OCI-LY1 (cell line): Measurements from ENCODE around the gene DYRK1B.

ENCODE experiments used
- H2AFZ ChIP-seq: fragments of 200-600 bp; sonication (generic), shearing (Covaris generic); 2 replicates; pipeline ENCODE4 v1.6.0; 2014; ENCODE audit warnings: antibody characterized with exemption, mild to moderate bottlenecking, low read length
- H3F3A ChIP-seq: fragments of 200-600 bp; sonication (generic), shearing (Covaris generic); 2 replicates; pipeline ENCODE4 v1.6.0; 2014; ENCODE audit warnings: mild to moderate bottlenecking, antibody characterized with exemption, low read length, moderate library complexity; ENCODE audit not compliant: insufficient read depth
- H3K27ac ChIP-seq: fragments of 200-600 bp; sonication (generic); 2 replicates; pipeline ENCODE4 v1.5.1; 2014; ENCODE audit warnings: low read length, mixed run types, mild to moderate bottlenecking, low read depth; ENCODE audit not compliant: poor library complexity, severe bottlenecking
- H3K27me3 ChIP-seq: fragments of 200-600 bp; sonication (generic); 2 replicates; pipeline ENCODE4 v1.6.0; 2014; ENCODE audit warnings: antibody characterized with exemption, mild to moderate bottlenecking, low read length, moderate library complexity; ENCODE audit not compliant: insufficient read depth
- H3K36me3 ChIP-seq: fragments of 200-600 bp; sonication (generic); 2 replicates; pipeline ENCODE4 v1.6.1; 2014; ENCODE audit warnings: mild to moderate bottlenecking, antibody characterized with exemption, low read length, moderate library complexity, mixed read lengths; ENCODE audit not compliant: insufficient read depth
- H3K4me1 ChIP-seq: fragments of 200-600 bp; sonication (generic); 2 replicates; pipeline ENCODE4 v1.5.1; 2014; ENCODE audit warnings: mild to moderate bottlenecking, low read length, moderate library complexity; ENCODE audit not compliant: insufficient read depth, severe bottlenecking
- H3K4me2 ChIP-seq: fragments of 200-600 bp; sonication (generic), shearing (Covaris generic); 2 replicates; pipeline ENCODE4 v1.6.1; 2014; ENCODE audit warnings: low read length
- H3K4me3 ChIP-seq: fragments of 200-600 bp; sonication (generic); 2 replicates; pipeline ENCODE4 v1.5.1; 2014; ENCODE audit warnings: low read length, low read depth, mild to moderate bottlenecking, mixed read lengths; ENCODE audit not compliant: poor library complexity, severe bottlenecking
- H3K79me2 ChIP-seq: fragments of 200-600 bp; shearing (Covaris generic); 2 replicates; pipeline ENCODE4 v1.6.1; 2016; ENCODE audit warnings: mixed run types, low read length, mixed read lengths; ENCODE audit not compliant: insufficient read depth
- H3K9ac ChIP-seq: fragments of 200-600 bp; sonication (generic), shearing (Covaris generic); 2 replicates; pipeline ENCODE4 v1.6.1; 2014; ENCODE audit warnings: mild to moderate bottlenecking, low read length, mixed read lengths
- H3K9me2 ChIP-seq: fragments of 200-600 bp; sonication (generic), shearing (Covaris generic); 2 replicates; pipeline ENCODE4 v1.6.1; 2014; ENCODE audit warnings: low read depth, mild to moderate bottlenecking, low read length, mixed read lengths
- H3K9me3 ChIP-seq: fragments of 200-600 bp; shearing (Covaris generic); 2 replicates; pipeline ENCODE4 v1.6.1; 2014; ENCODE audit warnings: low read length, mixed read lengths
- H4K20me1 ChIP-seq: fragments of 200-600 bp; sonication (generic), shearing (Covaris generic); 2 replicates; pipeline ENCODE4 v1.6.0; 2016; ENCODE audit warnings: mild to moderate bottlenecking, low read length; ENCODE audit not compliant: insufficient read depth
- EZH2 ChIP-seq: fragments of 200-600 bp; sonication (generic), shearing (Covaris generic); IDR thresholded peaks from 2 replicates; pipeline ENCODE4 v1.8.0; 2017; ENCODE audit warnings: borderline replicate concordance, mixed run types, mild to moderate bottlenecking, antibody characterized with exemption, low read length, moderate library complexity, mixed read lengths
- TF ChIP-seq, protein P1 (sequence below): fragments of 200-600 bp; sonication (generic), shearing (Covaris generic); IDR thresholded peaks from 2 replicates; pipeline ENCODE4 v1.5.1; 2017; ENCODE audit warnings: mild to moderate bottlenecking, antibody characterized with exemption, low read length, moderate library complexity, mixed read lengths

The DYRK1B gene

DNA sequence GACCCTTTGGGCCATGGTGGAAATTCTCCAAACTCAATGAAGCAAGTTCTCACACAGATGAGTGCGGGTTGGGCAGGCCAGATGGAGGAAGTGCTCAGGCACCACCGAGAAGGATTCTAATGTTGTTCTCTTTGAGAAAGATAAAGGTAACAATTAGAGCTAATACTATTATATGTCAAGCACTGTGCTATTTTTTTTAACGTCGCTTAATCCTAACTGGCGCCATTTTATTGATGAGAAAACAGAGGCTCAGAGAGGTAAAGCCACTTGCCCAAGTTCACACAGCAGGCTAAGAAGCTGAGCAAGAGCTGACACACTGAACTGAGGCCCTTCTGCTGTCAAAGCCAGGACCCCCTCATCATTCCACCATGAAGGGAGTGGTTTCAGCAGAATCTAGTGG lies 11.2 kb upstream of the DYRK1B start:
- Histone ChIP-seq H2AFZ (no peak overlapping the region), H3K9me2 (no peaks in the 10 kb centered on the region), H3K36me3 (peaks cover 13% of the 10 kb centered on the region), H3K4me1 (peaks cover 36% of the 10 kb centered on the region), H3K4me3 (peak overlapping the region; percentile 88), H3K9me3 (no peaks in the 10 kb centered on the region), H3K79me2 (peaks cover 57% of the 10 kb centered on the region), H3K27me3 (no peaks in the 10 kb centered on the region), H4K20me1 (0 out of 2 replicates have a peak, but pooled peaks cover 3% of the 10 kb centered on the region), H3K27ac (peak overlapping the region; percentile 48), H3F3A (no peaks in the 10 kb centered on the region), H3K4me2 (peak overlapping the region; percentile 91), H3K9ac (peak overlapping the region; percentile 95)
- TF ChIP-seq, protein P1, sequence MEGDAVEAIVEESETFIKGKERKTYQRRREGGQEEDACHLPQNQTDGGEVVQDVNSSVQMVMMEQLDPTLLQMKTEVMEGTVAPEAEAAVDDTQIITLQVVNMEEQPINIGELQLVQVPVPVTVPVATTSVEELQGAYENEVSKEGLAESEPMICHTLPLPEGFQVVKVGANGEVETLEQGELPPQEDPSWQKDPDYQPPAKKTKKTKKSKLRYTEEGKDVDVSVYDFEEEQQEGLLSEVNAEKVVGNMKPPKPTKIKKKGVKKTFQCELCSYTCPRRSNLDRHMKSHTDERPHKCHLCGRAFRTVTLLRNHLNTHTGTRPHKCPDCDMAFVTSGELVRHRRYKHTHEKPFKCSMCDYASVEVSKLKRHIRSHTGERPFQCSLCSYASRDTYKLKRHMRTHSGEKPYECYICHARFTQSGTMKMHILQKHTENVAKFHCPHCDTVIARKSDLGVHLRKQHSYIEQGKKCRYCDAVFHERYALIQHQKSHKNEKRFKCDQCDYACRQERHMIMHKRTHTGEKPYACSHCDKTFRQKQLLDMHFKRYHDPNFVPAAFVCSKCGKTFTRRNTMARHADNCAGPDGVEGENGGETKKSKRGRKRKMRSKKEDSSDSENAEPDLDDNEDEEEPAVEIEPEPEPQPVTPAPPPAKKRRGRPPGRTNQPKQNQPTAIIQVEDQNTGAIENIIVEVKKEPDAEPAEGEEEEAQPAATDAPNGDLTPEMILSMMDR = no peak
- TF ChIP-seq EZH2 = no peak

DNA sequence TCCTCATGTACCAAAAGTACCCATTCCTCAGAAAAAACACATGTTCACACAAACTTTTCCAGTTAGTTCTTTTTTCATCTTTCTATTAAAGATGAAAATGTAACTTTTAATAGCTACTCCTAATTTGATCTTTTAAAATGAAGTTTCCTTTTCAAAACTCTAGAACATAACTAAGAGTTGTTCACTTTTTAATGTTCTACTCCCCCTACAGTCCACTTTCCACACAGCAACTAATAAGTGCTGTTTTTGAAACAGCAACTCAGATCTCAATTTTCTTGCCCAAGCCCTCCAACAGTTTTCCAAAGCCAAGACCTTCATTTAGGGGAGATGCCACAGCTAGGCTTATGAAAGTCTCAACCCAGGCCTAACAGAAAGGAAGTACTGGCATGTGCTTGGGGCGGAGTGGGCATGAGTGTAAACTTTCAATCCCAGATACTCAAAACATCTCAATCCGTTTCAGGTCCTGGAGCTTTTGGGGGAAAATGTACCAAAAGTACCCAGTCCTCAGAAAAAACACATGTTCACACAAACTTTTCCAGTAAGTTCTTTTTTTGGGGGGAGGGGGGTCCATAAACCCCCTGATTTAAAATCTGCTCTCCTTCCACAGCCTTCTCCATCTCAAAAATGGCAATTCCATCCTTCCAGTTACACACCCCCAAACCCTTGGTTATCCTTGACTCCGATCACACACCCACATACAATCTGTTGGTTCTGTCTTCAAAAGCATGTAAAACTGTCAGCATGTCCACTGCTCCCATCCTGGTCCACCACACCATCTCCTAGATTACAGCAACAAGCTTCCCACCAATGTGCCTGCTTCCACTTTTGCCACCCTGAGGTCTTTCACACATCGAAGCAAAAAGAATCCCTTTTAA lies 10.2 kb upstream of the DYRK1B start:
- no peaks in the 10 kb centered on the region for H3K9me2 ChIP-seq
- no peak overlapping the region for H2AFZ ChIP-seq
- peaks cover 57% of the 10 kb centered on the region for H3K79me2 ChIP-seq
- no peaks in the 10 kb centered on the region for H3K9me3 ChIP-seq
- H3K4me1 ChIP-seq = peaks cover 36% of the 10 kb centered on the region
- no peaks in the 10 kb centered on the region for H3F3A ChIP-seq
- peak overlapping the region; percentile 88 for H3K4me3 ChIP-seq
- H4K20me1 ChIP-seq = 0 out of 2 replicates have a peak, but pooled peaks cover 3% of the 10 kb centered on the region
- H3K27ac ChIP-seq = peak overlapping the region; percentile 48
- no peaks in the 10 kb centered on the region for H3K27me3 ChIP-seq
- H3K4me2 ChIP-seq = peak overlapping the region; percentile 91
- H3K36me3 ChIP-seq = peaks cover 23% of the 10 kb centered on the region
- H3K9ac ChIP-seq = peak overlapping the region; percentile 95
- TF ChIP-seq, protein P1 = peak; percentile 77
- no peak for TF ChIP-seq EZH2

DNA sequence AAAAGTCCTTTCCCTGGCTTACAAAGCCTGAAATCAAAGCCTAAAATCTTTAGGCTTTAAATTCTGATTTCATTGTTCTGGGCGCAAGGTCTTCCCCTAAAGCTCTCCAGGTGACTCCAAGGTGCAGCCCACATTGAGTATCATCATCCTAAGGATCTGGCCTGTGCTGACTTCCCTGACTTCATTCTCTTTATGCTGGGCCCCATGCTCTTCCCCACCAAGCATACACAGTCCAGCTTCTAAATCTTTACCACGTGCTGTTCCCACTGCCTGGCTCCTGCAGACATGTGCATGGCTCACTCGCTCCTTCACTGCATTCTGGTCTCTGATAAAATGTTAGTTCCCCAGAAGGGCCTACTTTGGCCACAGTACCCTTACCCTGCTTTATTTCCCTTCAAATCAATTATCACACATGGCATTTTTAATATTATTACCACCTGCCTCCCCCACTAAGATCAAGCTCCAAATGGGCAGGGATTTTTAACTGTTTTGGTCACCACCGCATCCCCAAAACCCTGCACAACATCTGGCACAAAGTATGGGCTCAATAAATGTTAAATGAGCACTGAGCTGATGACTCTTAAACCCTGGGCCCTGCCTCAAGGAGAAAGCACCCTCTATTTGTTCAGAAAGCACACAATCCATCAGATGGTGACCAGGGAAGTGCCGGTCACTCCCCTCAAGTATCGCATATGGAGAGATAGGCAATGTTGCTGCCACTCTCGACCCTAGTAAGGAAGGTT lies 8.9 kb upstream of the DYRK1B start:
- Histone ChIP-seq H3K79me2 (peaks cover 57% of the 10 kb centered on the region), H3K9me3 (no peaks in the 10 kb centered on the region), H3K27ac (no peak overlapping the region), H3F3A (no peaks in the 10 kb centered on the region), H3K9ac (peak overlapping the region; percentile 15; the same call in 1 of the 2 replicates), H3K36me3 (peaks cover 36% of the 10 kb centered on the region), H3K9me2 (no peaks in the 10 kb centered on the region), H3K4me3 (no peak overlapping the region), H2AFZ (no peak overlapping the region), H3K4me1 (peaks cover 36% of the 10 kb centered on the region), H3K4me2 (peak overlapping the region; percentile 18; the same call in 1 of the 2 replicates), H3K27me3 (no peaks in the 10 kb centered on the region), H4K20me1 (0 out of 2 replicates have a peak, but pooled peaks cover 3% of the 10 kb centered on the region)
- TF ChIP-seq, protein P1 = no peak
- no peak for TF ChIP-seq EZH2
